Common myeloid progenitor, CD34-positive (primary cell): ENCODE data around the gene AQP9.

Source experiments
- CTCF ChIA-PET: fragments of 350-600 bp; sonication (Branson Sonifier 250); formaldehyde crosslinking; loops from one replicate; lab custom pipeline; 2021; ENCODE audit warnings: antibody characterized with exemption; lab: Charles Lee
- POLR2A ChIA-PET: fragments of 350-600 bp; sonication (Branson Sonifier 250); formaldehyde crosslinking; loops from one replicate; lab custom pipeline; 2021; ENCODE audit warnings: antibody characterized with exemption; lab: Charles Lee
- DNase-seq, 3 donors: peaks; one replicate each; pipeline versions ENCODE4 v3.0.0 to v3.0.0-alpha.2; 2013
- H3K27ac ChIP-seq, 2 experiments: 1 replicate in 1 of 2; 2 replicates in 1 of 2; pipeline ENCODE4 v1.7.0; 2013; ENCODE audit warnings: inconsistent platforms in 2 of 2, low read length in 2 of 2, mild to moderate bottlenecking in 2 of 2, low read depth in 1 of 2, moderate library complexity in 1 of 2; ENCODE audit not compliant: severe bottlenecking in 2 of 2, insufficient read depth in 1 of 2, poor library complexity in 1 of 2
- H3K27me3 ChIP-seq, 5 experiments: replicated peaks in 2 of 5; 1 replicate in 3 of 5; 2 replicates in 2 of 5; pipeline versions ENCODE4 v1.6.1 to v1.7.0; 2013; ENCODE audit warnings: low read length in 4 of 5, mild to moderate bottlenecking in 2 of 5, moderate library complexity in 2 of 5, inconsistent platforms in 1 of 5; ENCODE audit not compliant: insufficient read depth in 5 of 5, control insufficient read depth in 4 of 5
- H3K36me3 ChIP-seq, 4 experiments: 1 replicate in 2 of 4; 2 replicates in 2 of 4; pipeline versions ENCODE4 v1.6.1 to v1.7.0; 2013; ENCODE audit warnings: low read length in 3 of 4, control low read depth in 1 of 4, mild to moderate bottlenecking in 1 of 4; ENCODE audit not compliant: control insufficient read depth in 4 of 4, insufficient read depth in 4 of 4
- H3K4me1 ChIP-seq, 4 experiments: 1 replicate in 3 of 4; 2 replicates in 1 of 4; pipeline versions ENCODE4 v1.6.1 to v1.7.1; 2013; ENCODE audit warnings: low read length in 3 of 4, mild to moderate bottlenecking in 3 of 4, control low read depth in 1 of 4, inconsistent platforms in 1 of 4, moderate library complexity in 1 of 4; ENCODE audit not compliant: control insufficient read depth in 4 of 4, insufficient read depth in 4 of 4; ENCODE audit errors: control extremely low read depth in 1 of 4
- H3K4me3 ChIP-seq, 7 experiments: 1 replicate in 4 of 7; 2 replicates in 3 of 7; pipeline versions ENCODE4 v1.5.1 to v1.7.0; 2013; ENCODE audit warnings: mild to moderate bottlenecking in 7 of 7, low read length in 6 of 7, moderate library complexity in 6 of 7, inconsistent platforms in 2 of 7, low read depth in 2 of 7, control low read depth in 1 of 7; ENCODE audit not compliant: insufficient read depth in 4 of 7, control insufficient read depth in 1 of 7; ENCODE audit errors: extremely low read depth in 1 of 7
- H3K9me3 ChIP-seq, 5 experiments: 1 replicate in 4 of 5; 2 replicates in 1 of 5; pipeline versions ENCODE4 v1.6.1 to v1.7.1; 2013; ENCODE audit warnings: low read length in 4 of 5, mild to moderate bottlenecking in 2 of 5, inconsistent platforms in 1 of 5, low read depth in 1 of 5, moderate library complexity in 1 of 5; ENCODE audit not compliant: control insufficient read depth in 4 of 5, insufficient read depth in 2 of 5; ENCODE audit errors: control extremely low read depth in 1 of 5
- WGBS: methylation state at CpG from one replicate; pipeline ENCODE4 v1.1.5; 2013; ENCODE audit not compliant: insufficient coverage; 5-methylcytosine and 5-hydroxymethylcytosine counted together

The AQP9 gene

GRCh38 chr15:58147171-58147611, 9.0 kb downstream of the AQP9 start:
- H3K4me3 ChIP-seq, result no peak overlapping the region
- H3K27me3 ChIP-seq, result peaks cover 0 to 6% (median 0%) of the 10 kb centered on the region in 5 experiments
- no peak overlapping the region for H3K27ac ChIP-seq
- DNase-seq, result peak; percentile 18 to 60 (median 59)
- H3K9me3 ChIP-seq, result no peaks in the 10 kb centered on the region
- 86% methylated on average over 5 of the region's 5 CpGs for WGBS
- no peaks in the 10 kb centered on the region for H3K36me3 ChIP-seq
- ChIA-PET CTCF (no interaction called here), POLR2A (no interaction called here)
- peaks cover 0 to 8% (median 3%) of the 10 kb centered on the region in 4 experiments for H3K4me1 ChIP-seq

GRCh38 chr15:58148120-58148519, 9.9 kb downstream of the AQP9 start:
- Histone ChIP-seq H3K4me3 (no peak overlapping the region), H3K36me3 (no peaks in the 10 kb centered on the region), H3K27ac (no peak overlapping the region), H3K27me3 (no peaks in the 10 kb centered on the region), H3K9me3 (no peaks in the 10 kb centered on the region), H3K4me1 (peaks cover 0 to 8% (median 3%) of the 10 kb centered on the region in 4 experiments)
- ChIA-PET CTCF (no interaction called here), POLR2A (no interaction called here)
- DNase-seq, result no peak

- ChIA-PET POLR2A (no interaction called here), CTCF (no interaction called here)
- Histone ChIP-seq H3K4me1 (peaks cover 0 to 8% (median 3%) of the 10 kb centered on the region in 4 experiments), H3K9me3 (no peaks in the 10 kb centered on the region), H3K27me3 (no peaks in the 10 kb centered on the region), H3K4me3 (no peak overlapping the region), H3K27ac (no peak overlapping the region), H3K36me3 (no peaks in the 10 kb centered on the region)
- WGBS, result 75% methylated on average over 3 of the region's 4 CpGs
- no peak for DNase-seq
These were observed 10.7 kb downstream of the AQP9 start for GRCh38 chr15:58148633-58149445.

GRCh38 chr15:58154769-58155168, 16.6 kb downstream of the AQP9 start:
- no peak for DNase-seq
- WGBS, result 100% methylated on average over 1 of the region's 2 CpGs
- Histone ChIP-seq H3K4me1 (no peaks in the 10 kb centered on the region), H3K27ac (no peak overlapping the region), H3K36me3 (no peaks in the 10 kb centered on the region), H3K4me3 (no peak overlapping the region), H3K9me3 (no peaks in the 10 kb centered on the region), H3K27me3 (no peaks in the 10 kb centered on the region)
- ChIA-PET CTCF (no interaction called here), POLR2A (no interaction called here)

- ChIA-PET CTCF (no interaction called here), POLR2A (no interaction called here)
- WGBS, result 75% methylated on average over 1 of the region's 6 CpGs
These were observed 21.7 kb downstream of the AQP9 start for GRCh38 chr15:58159827-58160386.

GRCh38 chr15:58161436-58161930, 23.3 kb downstream of the AQP9 start:
- ChIA-PET CTCF (no interaction called here), POLR2A (no interaction called here)
- Histone ChIP-seq H3K27ac (no peak overlapping the region), H3K4me1 (no peaks in the 10 kb centered on the region), H3K27me3 (peaks cover 0 to 9% (median 0%) of the 10 kb centered on the region in 5 experiments), H3K36me3 (no peaks in the 10 kb centered on the region), H3K9me3 (no peaks in the 10 kb centered on the region), H3K4me3 (no peak overlapping the region)
- WGBS, result no CpG with 5 or more reads among the region's 1 CpG
- no peak for DNase-seq

More at GRCh38 chr15:58159827-58160386, 21.7 kb downstream of the AQP9 start:
- H3K4me1 ChIP-seq, result no peaks in the 10 kb centered on the region
- no peak overlapping the region for H3K4me3 ChIP-seq
- H3K9me3 ChIP-seq, result no peaks in the 10 kb centered on the region
- peaks cover 0 to 4% (median 0%) of the 10 kb centered on the region in 5 experiments for H3K27me3 ChIP-seq
- no peaks in the 10 kb centered on the region for H3K36me3 ChIP-seq
- H3K27ac ChIP-seq, result no peak overlapping the region
- DNase-seq, result no peak

GRCh38 chr15:58163985-58164384, 25.8 kb downstream of the AQP9 start:
- H3K4me3 ChIP-seq, result no peak overlapping the region
- H3K36me3 ChIP-seq, result no peaks in the 10 kb centered on the region
- WGBS, result 90% methylated on average over 2 of the region's 4 CpGs
- no peaks in the 10 kb centered on the region for H3K9me3 ChIP-seq
- DNase-seq, result no peak
- H3K27me3 ChIP-seq, result peaks cover 0 to 11% (median 3%) of the 10 kb centered on the region in 5 experiments
- H3K4me1 ChIP-seq, result no peaks in the 10 kb centered on the region
- ChIA-PET POLR2A (no interaction called here), CTCF (interaction anchor here (1.1 to 1.2 kb wide), 2 partner anchors 11 to 17 kb away, joined by 3 read pairs; no protein-coding TSS in a partner anchor)
- H3K27ac ChIP-seq, result no peak overlapping the region
